ENCODE data around the gene SLC66A3.

The SLC66A3 gene

GRCh38 chr2:11227595-11227994 is 72.3 kb downstream of the SLC66A3 start:
- H3K27ac ChIP-seq, result no peak overlapping the region
- no peak for TF ChIP-seq CTCF (conservative IDR thresholded peaks at IDR 0.05)
